K562 (cell line): ENCODE measurements around the gene TMEM121.

Experiments
- CAMTA2 ChIP-seq: fragments of 250-450 bp; sonication (Bioruptor Pico); conservative IDR thresholded peaks from 2 replicates; pipeline ENCODE4 v1.5.1; 2022
- MEF2A ChIP-seq: IDR thresholded peaks from 2 replicates; pipeline ENCODE4 v1.6.1; 2011; ENCODE audit warnings: low read depth, mild to moderate bottlenecking, low read length, moderate library complexity; ENCODE audit not compliant: control insufficient read depth
- POLR2AphosphoS5 ChIP-seq: IDR thresholded peaks from 2 replicates; pipeline ENCODE4 v1.6.1; 2011; ENCODE audit warnings: mild to moderate bottlenecking, low read depth, low read length, moderate library complexity; ENCODE audit not compliant: control insufficient read depth, insufficient read depth
- ZNF224 ChIP-seq: sonication (generic); formaldehyde crosslinking; IDR thresholded peaks from 2 replicates; pipeline ENCODE4 v1.8.0; 2022; ENCODE audit warnings: mild to moderate bottlenecking, missing genetic modification reagents
- ZNF584 ChIP-seq: fragments of 200-800 bp; sonication (Bioruptor generic); IDR thresholded peaks from 2 replicates; pipeline ENCODE4 v1.6.1; 2016; ENCODE audit warnings: low read depth, mild to moderate bottlenecking, missing genetic modification characterization, missing compliant biosample characterization

DNA sequence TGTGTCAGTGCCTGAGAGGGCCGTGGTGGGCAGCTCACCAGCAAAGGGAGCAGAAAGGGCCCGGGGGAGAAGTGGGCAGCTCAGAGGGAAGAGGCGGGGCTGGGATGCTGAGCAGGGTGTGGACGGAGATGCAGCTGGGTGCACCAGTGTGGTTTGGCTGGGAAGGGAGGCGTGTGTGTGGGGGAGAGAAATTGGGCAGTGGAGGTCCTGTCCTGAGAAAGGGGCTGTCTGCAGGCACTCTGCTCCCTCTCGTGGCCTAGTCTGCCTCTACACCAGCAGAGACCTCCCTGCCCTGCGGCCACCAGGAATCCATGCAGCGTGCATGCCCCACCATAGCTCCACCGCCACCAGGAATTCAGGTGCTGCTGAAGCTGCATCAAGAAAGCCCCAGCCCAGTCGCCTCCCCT, 6.4 kb downstream of the TMEM121 start:
- TF ChIP-seq MEF2A (no peak), POLR2AphosphoS5 (no peak), ZNF584 (CRISPR knock-in tag) (no peak), ZNF224 (CRISPR knock-in tag) (no peak), CAMTA2 (no peak)
